PFSK-1 (cell line): ENCODE data around the gene CEMIP.

ENCODE experiments used
- POLR2AphosphoS5 ChIP-seq: IDR thresholded peaks from 2 replicates; pipeline ENCODE4 v1.6.1; 2012; ENCODE audit warnings: low read depth, mild to moderate bottlenecking, control low read depth, low read length, moderate library complexity
- REST ChIP-seq, 2 experiments: IDR thresholded peaks; 2 replicates each; pipeline versions ENCODE4 v1.6.1 to v1.8.0; 2011 to 2012; ENCODE audit warnings: low read depth in 2 of 2, low read length in 2 of 2, control low read depth in 1 of 2, inconsistent platforms in 1 of 2, mild to moderate bottlenecking in 1 of 2, moderate library complexity in 1 of 2; ENCODE audit not compliant: insufficient read depth in 1 of 2
- SIN3A ChIP-seq: IDR thresholded peaks from 2 replicates; pipeline ENCODE4 v1.6.1; 2012; ENCODE audit warnings: mild to moderate bottlenecking, low read length, moderate library complexity, borderline replicate concordance; ENCODE audit not compliant: insufficient read depth
- TAF1 ChIP-seq: IDR thresholded peaks from 2 replicates; pipeline ENCODE4 v1.6.1; 2012; ENCODE audit warnings: low read length, control low read depth, borderline replicate concordance; ENCODE audit not compliant: insufficient read depth

GRCh38 chr15:80913541-80913940 lies 134.4 kb downstream of the CEMIP start:
- TF ChIP-seq POLR2AphosphoS5: no peak
- no peak for TF ChIP-seq TAF1
- no peak for TF ChIP-seq REST (IDR thresholded peaks at IDR 0.05; ENCODE audit: insufficient read depth in 1 of 2, low read depth in 2 of 2, low read length in 2 of 2)
- no peak for TF ChIP-seq SIN3A
